Duodenal mucosa (tissue), 2 donors: ENCODE data around the gene WBP2.

Source experiments
- H3K27ac ChIP-seq: one replicate; pipeline ENCODE4 v1.7.0; 2013; ENCODE audit warnings: low read depth, low read length
- H3K27me3 ChIP-seq, 2 donors: one replicate each; pipeline ENCODE4 v1.7.0; 2013; ENCODE audit warnings: low read length in 2 of 2, control low read depth in 1 of 2; ENCODE audit not compliant: insufficient read depth in 2 of 2, control insufficient read depth in 1 of 2
- H3K36me3 ChIP-seq, 2 donors: one replicate each; pipeline ENCODE4 v1.7.0; 2013; ENCODE audit warnings: low read length in 2 of 2, control low read depth in 1 of 2; ENCODE audit not compliant: insufficient read depth in 2 of 2, control insufficient read depth in 1 of 2
- H3K4me1 ChIP-seq, 2 donors: one replicate each; pipeline ENCODE4 v1.7.0; 2013; ENCODE audit warnings: low read length in 2 of 2, control low read depth in 1 of 2; ENCODE audit not compliant: insufficient read depth in 2 of 2, control insufficient read depth in 1 of 2
- H3K4me3 ChIP-seq, 2 donors: one replicate each; pipeline ENCODE4 v1.7.0; 2013; ENCODE audit warnings: low read length in 2 of 2, low read depth in 1 of 2
- H3K9ac ChIP-seq, 2 donors: one replicate each; pipeline ENCODE4 v1.7.0; 2013; ENCODE audit warnings: low read length in 2 of 2, low read depth in 1 of 2
- H3K9me3 ChIP-seq, 2 donors: one replicate each; pipeline ENCODE4 v1.7.0; 2013; ENCODE audit warnings: low read length in 2 of 2, control low read depth in 1 of 2; ENCODE audit not compliant: control insufficient read depth in 1 of 2

The WBP2 gene

DNA sequence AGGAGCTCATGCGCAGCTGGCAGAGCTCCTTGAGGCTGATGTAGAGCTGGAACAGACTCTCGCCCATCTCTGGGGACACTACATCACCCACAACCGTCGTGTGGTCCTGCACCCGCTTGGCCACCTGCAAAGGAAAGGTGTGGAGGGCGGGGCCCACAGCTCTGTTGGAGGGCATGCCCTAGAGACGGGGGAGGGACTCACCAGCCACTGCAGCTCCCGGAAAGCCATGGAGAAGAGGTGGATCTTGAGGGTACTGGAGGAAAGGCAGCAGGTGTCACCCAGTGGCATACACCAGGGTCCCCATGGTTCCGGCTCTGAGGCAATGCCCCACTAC, 19.5 kb downstream of the WBP2 start:
- Histone ChIP-seq H3K4me3 (no peak overlapping the region), H3K9ac (no peak overlapping the region), H3K9me3 (no peaks in the 10 kb centered on the region), H3K27me3 (no peaks in the 10 kb centered on the region), H3K4me1 (peaks cover 6 to 21% of the 10 kb centered on the region in 2 donors), H3K36me3 (peaks cover 0 to 23% of the 10 kb centered on the region in 2 donors), H3K27ac (no peak overlapping the region)

DNA sequence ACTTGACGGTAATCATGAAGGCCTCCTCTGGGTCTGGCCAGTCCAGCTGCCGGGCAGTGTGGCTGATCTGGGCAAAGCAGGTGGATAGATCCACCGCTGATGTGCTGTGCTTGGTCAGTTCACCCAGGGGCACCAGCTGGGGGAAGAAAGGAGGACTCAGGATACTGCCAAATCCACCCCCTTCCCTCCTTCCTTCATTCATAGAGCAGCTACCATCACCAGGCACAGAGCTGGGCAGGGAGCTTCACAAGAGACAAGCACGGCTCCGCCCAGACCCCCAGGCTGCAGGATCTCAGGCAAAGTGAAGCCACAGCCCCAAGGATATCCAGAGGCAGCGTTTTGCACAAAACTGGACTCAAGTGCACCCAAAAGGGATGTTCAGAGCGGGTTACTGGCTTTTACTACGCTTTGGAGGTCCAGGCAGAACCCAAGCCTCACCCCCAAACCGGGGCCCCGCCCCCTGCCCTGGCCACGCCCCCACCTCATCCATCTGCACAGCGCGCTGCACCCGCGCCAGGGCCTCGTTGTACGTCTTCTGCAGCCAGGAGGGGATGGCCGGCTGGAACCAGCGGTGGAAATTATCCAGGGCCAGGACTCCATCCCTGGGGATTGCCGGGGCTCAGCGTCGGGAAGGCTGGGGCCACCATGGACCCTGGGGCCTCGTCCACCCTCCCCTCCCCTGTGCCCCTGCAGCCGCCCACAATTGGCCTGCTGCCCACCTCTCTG, 20.0 kb downstream of the WBP2 start:
- Histone ChIP-seq H3K9me3 (no peaks in the 10 kb centered on the region), H3K27me3 (no peaks in the 10 kb centered on the region), H3K27ac (no peak overlapping the region), H3K9ac (peak overlapping the region in 1 of 2 donors; percentile 6), H3K36me3 (peaks cover 0 to 25% of the 10 kb centered on the region in 2 donors), H3K4me1 (peaks cover 6 to 22% of the 10 kb centered on the region in 2 donors), H3K4me3 (no peak overlapping the region)

DNA sequence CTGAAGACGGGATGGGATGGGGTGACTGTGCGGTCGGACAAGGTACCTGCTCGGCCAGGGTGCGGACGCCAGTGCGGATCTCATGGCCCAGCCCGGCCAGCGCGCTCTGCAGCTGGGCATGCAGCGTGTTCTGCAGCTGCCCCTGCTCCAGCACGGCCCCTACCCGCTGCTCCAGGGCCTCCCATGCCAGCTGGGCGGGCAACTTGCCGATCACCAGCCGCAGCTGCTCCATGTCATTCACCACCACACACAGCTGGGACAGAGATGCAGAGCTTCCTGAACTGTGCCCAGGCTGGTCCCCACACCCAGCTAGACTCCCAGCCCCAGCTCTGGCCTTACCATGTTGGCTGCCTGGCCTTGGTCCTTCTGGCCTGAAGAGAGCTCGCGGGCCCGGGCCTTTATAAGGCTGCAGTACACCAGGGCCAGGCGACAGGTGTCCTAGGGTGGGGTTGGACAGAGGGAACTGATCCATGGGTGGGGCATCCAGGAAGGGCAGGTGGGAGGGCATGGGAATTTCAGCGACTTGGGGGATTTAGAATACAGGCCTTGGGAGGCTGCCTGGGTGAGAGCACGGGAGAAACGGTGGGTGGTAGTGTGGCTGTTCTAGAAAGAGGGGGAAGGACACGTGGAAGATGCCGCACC, 20.7 kb downstream of the WBP2 start:
- no peak overlapping the region for H3K4me3 ChIP-seq
- no peak overlapping the region for H3K27ac ChIP-seq
- no peaks in the 10 kb centered on the region for H3K9me3 ChIP-seq
- H3K36me3 ChIP-seq = peaks cover 0 to 22% of the 10 kb centered on the region in 2 donors
- H3K4me1 ChIP-seq = peaks cover 6 to 22% of the 10 kb centered on the region in 2 donors
- H3K27me3 ChIP-seq = no peaks in the 10 kb centered on the region
- peak overlapping the region in 1 of 2 donors; percentile 6 for H3K9ac ChIP-seq

DNA sequence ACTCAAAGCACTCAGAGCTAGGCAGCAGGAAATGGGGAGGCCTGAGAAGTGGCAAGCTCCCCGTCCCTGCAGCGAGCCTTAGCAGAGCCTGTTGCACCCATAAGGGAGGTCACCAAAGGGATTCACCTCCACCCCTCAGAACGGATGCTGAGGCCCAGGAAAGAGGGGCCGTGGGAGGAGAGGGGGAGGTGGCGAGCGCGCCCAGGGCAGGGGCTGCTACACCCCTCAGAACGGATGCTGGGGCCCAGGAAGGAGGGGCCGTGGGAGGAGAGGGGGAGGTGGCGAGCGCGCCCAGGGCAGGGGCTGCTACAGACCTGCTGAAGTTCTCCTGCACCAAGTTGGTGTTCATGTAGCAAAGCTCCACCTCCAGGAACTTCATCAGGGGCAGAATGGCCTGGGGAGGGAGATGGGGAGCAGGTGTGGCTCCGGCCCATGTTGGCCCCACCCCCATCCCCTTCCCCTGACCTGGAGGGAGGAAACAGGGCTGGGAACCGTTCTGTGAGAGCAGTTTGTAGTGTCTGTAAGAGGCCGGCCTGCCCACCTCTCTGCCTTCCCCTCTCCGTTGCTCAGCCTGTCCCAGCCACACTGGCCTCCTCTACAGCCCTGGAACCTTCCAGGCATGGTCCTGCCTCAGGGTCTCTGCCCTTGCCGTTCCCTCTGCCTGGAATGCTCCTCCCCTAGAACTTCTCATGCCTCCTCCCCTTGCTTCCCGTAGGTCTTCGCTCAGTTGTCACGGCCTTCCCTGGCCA, 22.3 kb downstream of the WBP2 start:
- Histone ChIP-seq H3K4me3 (peak overlapping the region in 1 of 2 donors; percentile 6), H3K4me1 (peaks cover 6 to 27% of the 10 kb centered on the region in 2 donors), H3K36me3 (peaks cover 4 to 25% of the 10 kb centered on the region in 2 donors), H3K9ac (peak overlapping the region; percentile 6 to 33), H3K27ac (no peak overlapping the region), H3K9me3 (no peaks in the 10 kb centered on the region), H3K27me3 (no peaks in the 10 kb centered on the region)

DNA sequence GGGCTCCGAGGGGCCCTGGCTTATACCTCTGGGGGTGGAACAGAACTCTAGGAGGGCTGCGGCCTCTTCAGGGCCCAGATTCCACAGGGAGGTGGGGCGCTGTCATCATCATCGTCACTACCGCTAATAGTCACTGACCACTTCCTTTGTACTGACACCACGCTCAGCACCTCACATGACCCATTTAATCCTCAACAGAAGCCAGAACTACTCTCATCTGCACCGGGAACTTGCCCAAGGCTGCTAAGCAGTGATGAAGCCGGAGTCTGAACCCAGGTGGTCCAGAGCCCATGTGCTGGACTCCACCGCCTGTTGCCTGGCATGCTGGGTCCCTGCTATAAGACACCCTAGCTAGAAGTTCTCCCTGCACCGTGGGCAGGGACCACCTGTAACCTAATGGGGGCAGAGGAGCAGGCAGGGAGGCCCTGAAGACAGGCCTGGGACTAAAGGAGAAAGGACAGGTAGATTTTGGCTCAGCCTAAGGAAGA, 22.9 kb downstream of the WBP2 start:
- Histone ChIP-seq H3K4me1 (peaks cover 6 to 32% of the 10 kb centered on the region in 2 donors), H3K9me3 (no peaks in the 10 kb centered on the region), H3K4me3 (peak overlapping the region in 1 of 2 donors; percentile 6), H3K9ac (no peak overlapping the region), H3K36me3 (peaks cover 4 to 25% of the 10 kb centered on the region in 2 donors), H3K27ac (no peak overlapping the region), H3K27me3 (no peaks in the 10 kb centered on the region)

DNA sequence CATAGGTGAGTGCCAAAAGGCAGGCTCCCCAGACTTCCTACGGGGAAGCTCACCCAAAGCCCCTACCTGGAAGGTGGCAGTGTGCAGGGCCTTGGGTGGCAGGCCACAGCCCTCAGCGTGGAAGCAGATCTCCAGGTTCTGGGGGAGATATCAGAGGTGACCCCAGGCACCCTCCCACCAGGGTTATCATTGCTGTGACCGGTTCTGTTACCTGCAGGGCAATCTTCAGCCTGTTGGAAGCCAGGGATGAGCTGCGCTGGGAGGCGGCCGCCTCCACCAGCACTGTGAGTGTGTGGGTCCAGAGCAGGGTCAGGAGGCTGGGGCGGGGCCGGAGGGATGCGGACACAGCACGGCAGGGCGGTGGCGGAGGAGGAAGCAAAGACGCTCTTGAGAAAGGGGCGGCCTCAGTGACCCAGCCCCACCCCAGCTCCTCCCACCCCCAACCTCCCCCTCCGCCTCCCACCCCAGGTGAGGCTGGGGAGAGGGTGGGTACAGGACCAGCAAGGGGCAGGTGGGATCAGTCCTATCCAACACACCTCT, 24.0 kb downstream of the WBP2 start:
- no peak overlapping the region for H3K27ac ChIP-seq
- H3K27me3 ChIP-seq = no peaks in the 10 kb centered on the region
- H3K4me1 ChIP-seq = peaks cover 6 to 37% of the 10 kb centered on the region in 2 donors
- H3K9me3 ChIP-seq = no peaks in the 10 kb centered on the region
- peaks cover 4 to 26% of the 10 kb centered on the region in 2 donors for H3K36me3 ChIP-seq
- peak overlapping the region; percentile 53 to 57 for H3K9ac ChIP-seq
- peak overlapping the region; percentile 57 to 63 for H3K4me3 ChIP-seq

DNA sequence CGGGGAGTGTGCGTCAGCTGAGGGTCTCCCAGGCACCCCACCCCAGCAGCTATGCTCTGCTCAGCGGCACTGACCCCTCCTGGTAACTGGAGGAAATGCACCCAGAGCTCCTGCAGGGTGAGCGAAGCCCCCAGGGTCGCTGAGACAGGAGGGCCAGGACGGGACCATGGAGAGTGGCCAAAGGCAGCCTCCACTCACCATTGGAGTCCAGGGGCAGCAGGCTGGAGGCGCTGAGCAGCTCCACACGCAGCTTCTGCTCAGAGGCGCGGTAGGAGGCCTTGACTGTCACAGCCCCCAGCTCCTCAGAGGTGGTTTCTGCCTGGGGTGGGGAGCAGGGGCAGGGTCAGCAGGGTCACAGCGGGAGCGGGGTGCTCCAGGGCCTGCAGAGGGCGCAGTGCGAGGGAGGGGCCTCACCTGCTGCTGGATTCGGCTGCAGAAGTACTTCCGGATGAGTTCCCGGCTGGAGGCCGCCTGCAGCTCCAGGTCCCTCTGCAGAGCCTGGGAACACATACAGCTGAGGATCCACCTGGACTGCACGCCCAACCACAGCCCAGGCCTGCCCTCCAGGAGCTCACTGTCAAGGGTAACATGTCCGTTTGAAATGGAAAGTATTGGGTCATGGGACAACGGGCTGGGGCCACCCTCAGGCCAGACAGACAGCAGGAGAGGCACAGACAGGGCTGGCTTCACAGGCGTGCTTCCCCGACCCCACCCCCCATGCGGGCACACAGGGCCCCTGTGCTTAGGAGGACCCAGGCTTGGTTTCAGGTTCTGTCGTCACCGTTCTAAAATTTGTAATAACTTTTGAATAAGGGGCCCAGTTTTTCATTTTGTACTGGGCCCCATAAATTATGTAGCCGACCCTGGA, 24.7 kb downstream of the WBP2 start:
- H3K4me3 ChIP-seq = peak overlapping the region; percentile 57 to 63
- H3K9ac ChIP-seq = peak overlapping the region; percentile 53 to 57
- peaks cover 6 to 37% of the 10 kb centered on the region in 2 donors for H3K4me1 ChIP-seq

DNA sequence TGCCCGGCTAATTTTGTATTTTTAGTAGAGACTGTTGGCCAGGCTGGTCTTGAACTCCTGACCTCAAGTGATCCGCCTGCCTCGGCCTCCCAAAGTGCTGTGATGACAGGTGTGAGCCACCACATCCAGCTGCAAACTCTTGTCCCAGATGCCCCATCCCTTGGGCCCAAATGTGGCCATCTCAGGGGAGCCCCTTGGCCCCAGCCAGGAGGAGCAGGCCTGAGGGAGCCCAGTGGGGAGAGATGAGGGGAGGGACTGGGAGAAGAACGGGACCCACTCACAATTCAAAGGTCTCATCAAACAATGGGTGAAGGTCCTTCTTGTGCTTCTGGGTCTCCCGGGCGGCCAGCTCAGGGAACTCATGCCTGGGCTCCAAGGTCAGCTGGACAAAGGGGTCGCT, 25.4 kb downstream of the WBP2 start:
- H3K9ac ChIP-seq = no peak overlapping the region

More for the DNA sequence above, 24.7 kb downstream of the WBP2 start:
- Histone ChIP-seq H3K9me3 (no peaks in the 10 kb centered on the region), H3K27me3 (no peaks in the 10 kb centered on the region), H3K36me3 (peaks cover 4 to 26% of the 10 kb centered on the region in 2 donors), H3K27ac (no peak overlapping the region)

DNA sequence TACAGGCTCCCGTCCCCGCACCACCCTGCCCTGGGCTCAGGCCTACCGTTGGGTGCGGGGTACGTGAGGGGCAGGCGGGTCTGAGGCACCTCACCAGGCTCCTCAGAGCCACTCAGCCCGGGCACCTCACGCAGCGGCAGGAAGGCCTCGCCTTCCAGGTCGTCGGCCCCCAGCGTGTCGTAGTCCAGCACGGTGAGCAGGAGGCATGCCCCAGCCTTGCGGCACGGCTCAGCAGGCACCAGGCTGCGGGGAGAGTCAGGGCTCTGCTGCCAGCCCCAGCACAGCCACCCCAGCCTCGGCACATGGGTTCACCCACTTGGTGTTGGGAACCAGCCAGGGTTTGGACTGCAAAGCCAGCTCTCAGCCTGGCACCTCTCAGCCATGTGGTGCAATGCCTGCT, 26.4 kb downstream of the WBP2 start:
- Histone ChIP-seq H3K9ac (no peak overlapping the region), H3K27me3 (no peaks in the 10 kb centered on the region), H3K4me1 (peaks cover 6 to 31% of the 10 kb centered on the region in 2 donors), H3K27ac (no peak overlapping the region), H3K9me3 (no peaks in the 10 kb centered on the region), H3K4me3 (no peak overlapping the region), H3K36me3 (peaks cover 8 to 27% of the 10 kb centered on the region in 2 donors)

More for the DNA sequence above, 25.4 kb downstream of the WBP2 start:
- Histone ChIP-seq H3K27me3 (no peaks in the 10 kb centered on the region), H3K36me3 (peaks cover 4 to 25% of the 10 kb centered on the region in 2 donors), H3K4me3 (no peak overlapping the region), H3K9me3 (no peaks in the 10 kb centered on the region), H3K4me1 (peaks cover 6 to 37% of the 10 kb centered on the region in 2 donors), H3K27ac (no peak overlapping the region)
